ENCODE data around the gene WDR54.
A peak's percentile ranks its signal among the peaks of the same experiment; 100 is the strongest.

WDR54 gene

GRCh38 chr2:74472086-74472944 is 50.8 kb downstream of the WDR54 start, which contains the start of gene MRPL53 (continued):
- TF ChIP-seq ZNF221 (tag by site-specific recombination; IDR thresholded peaks at IDR 0.05; ENCODE audit: borderline replicate concordance) (no peak), ZSCAN30 (tag by site-specific recombination; IDR thresholded peaks at IDR 0.05) (peak; percentile 95), ZNF624 (tag by site-specific recombination; IDR thresholded peaks at IDR 0.05) (no peak), ELK4 (IDR thresholded peaks at IDR 0.05; ENCODE audit: borderline replicate concordance, low read depth, low read length) (peak; percentile 59), ZNF132 (tag by site-specific recombination; IDR thresholded peaks at IDR 0.05; ENCODE audit: borderline replicate concordance) (no peak), ZBTB1 (tag by site-specific recombination; IDR thresholded peaks at IDR 0.05) (no peak), ZNF449 (tag by site-specific recombination; IDR thresholded peaks at IDR 0.05) (no peak), ZNF24 (tag by site-specific recombination; IDR thresholded peaks at IDR 0.05) (peak; percentile 45; the same call in 1 of the 2 replicates), ZNF600 (tag by site-specific recombination; IDR thresholded peaks at IDR 0.05) (peak; percentile 73; the same call in 1 of the 2 replicates), ZNF416 (tag by site-specific recombination; IDR thresholded peaks at IDR 0.05) (no peak), ZNF692 (tag by site-specific recombination; IDR thresholded peaks at IDR 0.05) (peak; percentile 66; the same call in 1 of the 2 replicates), SP3 (tag by site-specific recombination; IDR thresholded peaks at IDR 0.05) (peak; percentile 63), ZNF501 (tag by site-specific recombination; IDR thresholded peaks at IDR 0.05) (peak; percentile 89)

GRCh38 chr2:74472945-74473258 is 51.4 kb downstream of the WDR54 start:
- ChIA-PET CTCF (interaction anchor here (0.6 to 1.5 kb wide), 5 partner anchors 10 to 195 kb away, joined by 3 to 14 read pairs (median 3); partner anchors contain the start of genes CCDC142, INO80B and TTC31), POLR2A (interaction anchor here (0.8 to 4.0 kb wide), 10 partner anchors 9 to 117 kb away, joined by 3 to 44 read pairs (median 4); partner anchors contain the start of genes AUP1, CCDC142, HTRA2 and INO80B)
- Histone ChIP-seq H3K4me1 (ENCODE audit: control insufficient read depth, insufficient read depth, low read length) (0 out of 2 replicates have a peak, but pooled peaks cover 2% of the 10 kb centered on the region), H3K36me3 (ENCODE audit: control insufficient read depth in 2 of 2, insufficient read depth in 1 of 2, low read length in 2 of 2) (peaks cover 24 to 36% of the 10 kb centered on the region in 2 experiments), H3K27ac (ENCODE audit: extremely low read depth, low read depth, low read length) (peak overlapping the region; percentile 87), H3K9me3 (ENCODE audit: control insufficient read depth, insufficient read depth, low read depth, low read length) (no peaks in the 10 kb centered on the region), H3K4me3 (ENCODE audit: low read depth, low read length) (peak overlapping the region; percentile 55)
- TF ChIP-seq HOXD13 (CRISPR knock-in tag; IDR thresholded peaks at IDR 0.05; ENCODE audit: borderline replicate concordance) (no peak), ZNF704 (tag by site-specific recombination; IDR thresholded peaks at IDR 0.05) (no peak), ZBTB44 (tag by site-specific recombination; IDR thresholded peaks at IDR 0.05) (no peak), ZBTB11 (tag by site-specific recombination; conservative IDR thresholded peaks at IDR 0.05; ENCODE audit: low read depth) (no peak), PATZ1 (tag by site-specific recombination; IDR thresholded peaks at IDR 0.05) (no peak)
